Lower leg skin (tissue), 3 donors: ENCODE data around the gene DCTD.

Source experiments
- POLR2A ChIP-seq, 2 donors: fragments of 450-650 bp; IDR thresholded peaks; one replicate each; pipeline ENCODE4 v1.6.1; 2016 to 2017; ENCODE audit warnings: antibody characterized with exemption in 2 of 2, mild to moderate bottlenecking in 1 of 2, moderate library complexity in 1 of 2
- TF ChIP-seq, protein P1 (sequence below), 3 donors: fragments of 450-650 bp; IDR thresholded peaks; one replicate each; pipeline ENCODE4 v1.5.1; 2016; ENCODE audit warnings: antibody characterized with exemption in 3 of 3, mild to moderate bottlenecking in 3 of 3, moderate library complexity in 2 of 3

DNA sequence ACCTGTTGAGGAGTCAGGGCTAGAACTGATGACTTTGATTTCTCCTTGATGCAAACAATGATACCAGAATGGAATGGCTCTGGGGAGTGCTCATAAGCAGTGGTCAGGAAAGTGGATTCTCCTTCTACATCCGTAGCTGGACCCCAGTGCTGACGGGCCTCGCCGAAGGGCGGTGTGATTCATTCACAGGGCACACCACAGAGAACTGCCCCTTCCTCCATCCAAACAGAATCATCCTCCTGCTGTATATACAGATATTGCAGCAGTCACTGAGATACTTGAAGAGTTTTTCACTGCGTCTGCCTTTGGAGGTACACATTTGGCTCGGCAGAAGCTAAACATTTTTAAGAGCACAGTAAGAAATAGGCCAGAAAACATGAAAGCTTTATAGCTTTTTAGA is 7.3 kb upstream of the DCTD start:
- TF ChIP-seq, protein P1, sequence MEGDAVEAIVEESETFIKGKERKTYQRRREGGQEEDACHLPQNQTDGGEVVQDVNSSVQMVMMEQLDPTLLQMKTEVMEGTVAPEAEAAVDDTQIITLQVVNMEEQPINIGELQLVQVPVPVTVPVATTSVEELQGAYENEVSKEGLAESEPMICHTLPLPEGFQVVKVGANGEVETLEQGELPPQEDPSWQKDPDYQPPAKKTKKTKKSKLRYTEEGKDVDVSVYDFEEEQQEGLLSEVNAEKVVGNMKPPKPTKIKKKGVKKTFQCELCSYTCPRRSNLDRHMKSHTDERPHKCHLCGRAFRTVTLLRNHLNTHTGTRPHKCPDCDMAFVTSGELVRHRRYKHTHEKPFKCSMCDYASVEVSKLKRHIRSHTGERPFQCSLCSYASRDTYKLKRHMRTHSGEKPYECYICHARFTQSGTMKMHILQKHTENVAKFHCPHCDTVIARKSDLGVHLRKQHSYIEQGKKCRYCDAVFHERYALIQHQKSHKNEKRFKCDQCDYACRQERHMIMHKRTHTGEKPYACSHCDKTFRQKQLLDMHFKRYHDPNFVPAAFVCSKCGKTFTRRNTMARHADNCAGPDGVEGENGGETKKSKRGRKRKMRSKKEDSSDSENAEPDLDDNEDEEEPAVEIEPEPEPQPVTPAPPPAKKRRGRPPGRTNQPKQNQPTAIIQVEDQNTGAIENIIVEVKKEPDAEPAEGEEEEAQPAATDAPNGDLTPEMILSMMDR (IDR thresholded peaks at IDR 0.05), result no peak
- TF ChIP-seq POLR2A (IDR thresholded peaks at IDR 0.05), result no peak
